ENCODE data around the gene MORN4.
"Not testable (repeated sequence)": the region's sequence is repeated elsewhere in the genome, so short reads cannot be mapped to it uniquely, and the experiment has no call there.

Gene MORN4

DNA sequence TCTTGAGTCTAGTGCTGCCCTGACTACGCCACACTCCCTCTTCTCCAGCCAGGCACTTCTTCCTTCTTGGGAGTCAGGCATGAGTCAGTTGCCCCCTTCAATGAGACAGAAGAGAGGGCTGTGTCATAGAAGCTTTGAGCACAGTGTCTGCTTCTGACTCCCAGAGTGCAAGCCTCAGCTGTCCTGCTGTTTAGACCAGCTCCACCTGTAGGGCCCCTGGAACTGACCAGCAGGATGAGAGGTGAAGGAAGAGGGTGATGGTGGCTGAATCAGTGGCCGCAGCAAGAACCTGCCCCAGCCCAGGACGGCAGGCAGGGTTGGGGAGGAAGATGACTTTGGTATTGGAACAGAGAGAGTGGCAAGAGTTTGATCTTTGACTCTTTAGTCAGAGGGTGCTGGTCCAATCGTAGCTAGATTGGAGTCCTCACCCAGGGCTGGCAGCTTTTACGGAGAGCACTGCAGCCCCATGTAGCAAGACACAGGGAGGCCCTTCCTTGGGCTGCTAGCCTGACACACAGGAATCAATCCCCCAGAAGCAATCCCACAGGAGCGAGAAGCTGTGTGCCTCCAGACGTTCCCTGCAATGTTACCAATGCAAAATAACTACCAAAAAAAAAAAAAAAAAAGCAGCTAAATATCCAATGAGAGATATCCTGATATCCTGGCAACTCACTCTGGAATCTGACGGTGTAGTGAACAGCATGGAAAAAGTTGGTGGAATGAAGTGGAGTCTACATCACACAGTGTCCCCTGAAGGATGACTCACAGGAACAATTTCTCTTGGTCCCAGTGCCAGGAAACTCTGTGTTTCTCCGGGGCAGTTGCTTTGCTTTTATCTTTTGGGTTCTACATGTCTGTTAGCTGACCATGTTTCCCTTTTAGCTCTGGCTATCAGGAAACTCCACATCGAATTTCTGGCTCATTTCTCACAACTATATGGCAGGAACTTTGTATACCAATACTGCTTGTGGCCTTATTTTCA, 36.9 kb downstream of the MORN4 start:
- DNase-seq: no peak

DNA sequence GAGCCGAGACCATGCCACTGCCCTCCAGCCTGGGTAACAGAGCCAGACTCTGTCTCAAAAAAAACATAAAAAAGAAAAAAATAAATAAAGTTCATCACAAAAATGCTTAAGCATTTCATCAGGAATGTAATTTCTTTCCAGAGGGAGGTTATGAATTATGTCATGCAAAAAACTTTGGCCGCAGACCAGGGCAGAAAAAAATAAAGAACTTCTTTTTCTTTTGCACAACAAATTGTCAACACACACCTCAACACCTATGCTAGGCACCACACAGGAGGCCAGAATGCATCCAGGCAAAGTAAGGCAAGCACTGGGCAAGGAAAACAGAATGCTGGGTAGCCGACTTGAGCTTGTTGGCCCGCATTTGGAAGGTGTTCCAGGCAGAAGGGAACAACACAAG, 39.9 kb downstream of the MORN4 start:
- DNase-seq: no peak

DNA sequence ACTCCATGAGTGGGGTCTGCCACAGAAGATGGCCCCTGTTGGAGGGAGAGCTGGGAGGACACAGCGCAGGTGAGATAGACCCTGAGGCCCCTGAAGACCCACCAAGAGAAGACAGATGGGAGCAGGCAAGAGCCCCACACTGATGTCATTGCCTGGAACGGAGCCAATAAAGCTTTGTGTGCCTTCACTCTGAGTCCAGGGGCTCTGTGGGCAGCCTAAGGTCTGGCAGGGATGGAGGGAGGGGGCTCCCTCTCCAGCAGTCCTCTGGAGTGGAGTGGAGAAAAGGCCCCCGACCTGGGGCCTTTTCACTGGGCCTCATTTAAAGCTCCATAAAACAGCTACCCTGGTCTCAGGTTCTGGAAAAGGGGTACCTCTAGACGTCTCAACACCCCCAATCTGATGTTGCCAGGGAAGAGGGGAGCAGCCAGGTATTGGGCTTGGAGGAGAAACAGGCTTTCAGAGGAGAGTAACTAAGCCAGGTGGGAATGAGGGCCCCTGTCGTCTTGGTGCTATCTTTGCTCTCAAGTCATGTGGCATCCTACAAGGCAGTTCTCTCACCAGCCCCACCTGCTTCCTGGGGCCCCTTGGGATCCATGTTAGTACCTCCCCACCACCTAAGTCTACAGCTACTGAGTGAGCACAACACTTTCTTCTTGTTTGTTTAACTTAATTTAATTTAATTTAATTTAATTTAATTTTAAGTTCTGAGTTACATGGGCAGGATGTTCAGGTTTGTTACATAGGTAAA, 42.4 kb downstream of the MORN4 start:
- no peak for DNase-seq

DNA sequence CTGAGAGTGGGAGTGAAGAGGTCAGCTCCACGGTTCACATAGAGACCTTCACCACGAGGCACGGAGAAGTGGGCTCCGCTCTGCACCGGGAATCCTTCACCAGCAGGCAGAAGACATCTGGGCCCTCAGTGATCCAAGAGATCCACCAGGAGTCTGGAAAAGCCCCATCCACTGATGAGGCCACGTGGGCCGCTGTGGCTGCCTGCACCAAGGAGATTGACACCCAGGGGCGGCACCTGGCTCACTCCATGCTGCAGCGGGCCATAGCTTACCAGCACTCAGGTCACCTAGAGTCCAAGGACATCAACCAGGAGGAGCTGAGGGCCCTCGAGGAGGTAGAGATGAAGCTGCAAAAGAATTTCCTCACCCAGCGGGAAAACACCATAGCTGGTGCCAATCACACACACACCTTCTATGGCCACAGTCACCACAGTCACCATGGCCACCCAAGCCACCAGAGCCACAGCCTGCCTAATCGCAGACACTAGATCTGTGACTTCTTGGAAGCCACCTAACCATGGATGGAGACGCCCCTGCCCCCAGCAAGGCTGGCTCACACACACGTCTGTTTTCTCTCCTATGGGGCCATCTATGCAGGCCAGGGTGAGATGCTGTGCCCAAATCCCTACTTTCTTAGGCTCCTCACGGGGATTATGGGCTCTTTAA, 43.1 kb downstream of the MORN4 start:
- DNase-seq: no peak

DNA sequence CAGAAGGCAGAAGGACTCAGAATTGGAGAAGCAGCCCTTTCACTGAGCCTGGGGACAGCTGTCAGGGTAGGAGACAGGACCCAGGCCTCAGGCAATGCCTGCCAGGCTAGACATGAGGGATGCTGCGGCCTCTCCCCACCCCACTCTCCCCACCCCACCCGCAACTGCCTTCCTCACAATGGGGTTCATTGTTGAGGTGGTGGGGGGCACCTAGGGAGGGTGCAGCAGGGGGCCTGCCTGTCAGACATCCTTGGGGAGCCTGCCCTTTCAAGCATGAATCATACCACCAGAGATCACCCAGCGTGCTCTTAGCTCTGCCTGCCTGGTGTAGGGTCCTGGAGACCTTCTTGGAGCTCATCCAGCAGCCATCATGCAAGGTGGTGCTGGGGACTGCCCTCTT, 43.8 kb downstream of the MORN4 start, which contains the start of gene C10orf62:
Gene C10orf62, plus strand, starts transcription at position 243 of the 400 bp plus-strand sequence. CDS start 177 bp downstream, outside the sequence.
- no peak for DNase-seq

DNA sequence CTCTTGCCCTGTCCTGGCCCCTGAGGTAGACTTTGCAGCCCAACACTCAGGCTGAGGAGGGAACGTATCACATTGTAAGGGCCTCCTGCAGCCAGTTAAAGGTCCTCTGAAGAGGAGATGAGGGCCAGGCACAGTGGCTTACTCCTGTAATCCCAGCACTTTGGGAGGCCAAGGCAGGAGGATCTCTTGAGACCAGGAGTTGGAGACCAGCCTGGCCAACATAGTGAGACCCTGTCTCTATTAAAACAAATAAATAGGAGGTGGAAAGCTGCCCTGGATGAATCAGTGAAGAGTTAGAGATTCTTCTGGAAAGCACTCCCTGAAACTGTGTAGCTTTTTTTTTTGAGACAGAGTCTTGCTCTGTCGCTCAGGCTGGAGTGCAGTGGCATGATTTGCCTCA, 46.1 kb downstream of the MORN4 start:
- DNase-seq: no peak

DNA sequence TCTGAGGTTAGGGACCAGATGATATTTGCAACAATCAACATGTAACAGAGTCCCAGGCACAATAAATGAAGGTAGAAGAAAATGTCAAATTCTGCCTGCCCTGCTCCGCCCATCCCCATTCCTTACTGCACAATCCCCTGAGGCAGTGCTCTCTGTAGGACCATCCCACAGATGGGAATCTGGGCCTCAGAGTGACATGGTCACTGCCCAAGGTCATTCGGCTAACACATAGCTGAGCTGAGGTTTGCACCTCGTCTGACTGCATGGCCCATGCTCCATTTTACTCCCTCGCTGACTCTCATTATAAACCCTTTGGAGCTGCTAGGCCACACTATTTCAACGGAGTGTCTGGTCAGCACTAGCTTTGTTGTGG, 47.9 kb downstream of the MORN4 start:
- no peak for DNase-seq

DNA sequence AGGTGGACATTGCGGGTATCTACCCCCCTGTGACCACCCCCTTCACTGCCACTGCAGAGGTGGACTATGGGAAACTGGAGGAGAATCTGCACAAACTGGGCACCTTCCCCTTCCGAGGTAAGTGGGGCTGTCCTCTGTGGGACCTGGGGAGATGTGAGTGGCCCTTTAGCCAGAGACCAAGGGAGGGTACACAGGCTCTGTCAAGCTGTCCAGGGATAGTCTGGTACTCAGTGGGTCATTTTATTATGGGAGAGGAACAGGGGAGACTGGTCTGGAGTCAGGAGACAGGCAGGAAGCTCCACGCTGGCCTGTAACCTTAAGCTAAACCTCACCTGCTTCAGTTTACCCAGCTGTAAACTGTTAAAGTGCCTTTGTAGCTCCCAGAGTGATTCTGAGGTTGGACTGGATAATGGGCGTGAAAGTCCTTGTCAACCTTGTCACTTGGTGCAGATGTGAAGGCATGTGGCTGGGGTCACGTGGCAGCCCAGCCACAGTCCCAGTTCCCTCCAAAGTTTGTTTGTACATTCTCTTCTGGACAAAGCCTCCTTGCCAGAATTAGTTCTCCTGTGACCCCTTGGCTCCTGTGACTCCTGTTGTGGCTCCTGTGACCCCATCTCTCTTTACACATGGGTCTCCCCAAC, 48.4 kb downstream of the MORN4 start:
- no peak for DNase-seq

DNA sequence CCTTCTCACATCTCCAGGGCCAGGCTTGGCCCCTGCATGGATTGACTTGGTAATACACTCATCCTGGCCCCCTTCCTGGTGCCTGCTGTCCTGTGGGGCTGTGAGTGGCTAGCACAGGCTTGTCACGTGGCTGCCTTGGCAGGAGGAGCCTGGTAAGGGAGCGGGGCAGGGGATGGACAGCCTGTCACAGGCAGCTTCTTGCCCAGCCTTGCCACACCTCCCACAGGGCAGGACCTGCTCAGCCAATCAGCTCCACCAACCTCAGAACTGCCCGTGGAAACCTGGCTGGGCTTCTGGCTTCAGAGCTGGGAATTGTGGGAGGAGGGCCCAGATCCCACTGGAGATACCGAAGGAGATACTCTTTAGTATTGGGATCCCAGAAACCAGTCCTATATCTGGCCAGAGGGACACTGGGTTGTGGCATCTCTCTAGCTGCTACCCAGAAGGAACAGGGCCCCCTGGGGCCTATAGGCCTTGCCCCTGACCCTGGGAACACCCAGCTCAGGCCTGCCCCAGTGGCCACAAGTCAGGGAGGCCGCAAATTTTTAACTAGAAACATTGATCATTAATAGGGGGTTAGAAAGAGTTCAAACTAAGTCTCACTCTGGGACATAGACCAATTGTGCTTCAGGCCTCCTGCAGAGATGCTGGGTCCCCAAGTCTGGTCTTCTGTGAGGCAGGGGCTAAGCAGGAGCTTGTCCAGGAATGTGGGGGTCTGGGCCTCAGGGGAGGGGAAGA, 49.1 kb downstream of the MORN4 start, which contains the start of gene HOGA1:
Gene HOGA1, plus strand, starts transcription at position 330 of the 738 bp plus-strand sequence. Its CDS starts 315 bp downstream, at position 645.
- DNase-seq: no peak

DNA sequence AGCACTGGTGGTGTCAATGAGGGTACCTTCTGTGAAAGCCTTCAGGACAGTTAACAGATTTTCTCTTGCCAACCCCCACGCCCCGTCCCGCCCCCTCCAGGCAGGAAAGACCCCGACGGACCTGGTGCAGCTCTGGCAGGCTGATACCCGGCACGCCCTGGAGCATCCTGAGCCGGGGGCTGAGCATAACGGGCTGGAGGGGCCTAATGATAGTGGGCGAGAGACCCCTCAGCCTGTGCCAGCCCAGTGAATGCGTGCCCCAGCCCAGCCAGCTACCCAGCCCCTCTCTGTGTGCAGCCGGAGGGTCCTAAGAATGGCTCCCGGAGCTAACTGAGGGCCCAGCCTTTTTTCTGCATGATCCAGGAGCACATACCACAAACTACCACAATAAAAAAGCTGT, 49.8 kb downstream of the MORN4 start:
- DNase-seq: no peak

DNA sequence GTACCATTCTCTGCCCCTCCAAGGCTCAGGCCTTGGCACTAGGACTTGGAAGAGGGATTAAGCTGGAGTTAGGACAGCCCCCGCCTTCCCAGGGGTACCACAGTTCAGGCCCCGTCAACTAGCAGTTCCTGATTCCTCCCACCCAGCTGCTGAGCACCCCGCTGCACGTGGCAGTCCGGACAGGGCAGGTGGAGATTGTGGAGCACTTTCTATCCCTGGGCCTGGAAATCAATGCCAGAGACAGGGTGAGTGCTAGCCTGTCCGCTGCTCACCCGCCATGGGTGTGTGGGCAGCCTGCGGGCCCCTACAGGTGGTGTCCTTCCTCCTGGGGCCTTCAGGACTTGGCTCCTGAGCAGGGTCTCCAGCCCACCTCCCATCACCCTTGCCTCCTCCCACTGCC, 51.1 kb downstream of the MORN4 start:
- no peak for DNase-seq

DNA sequence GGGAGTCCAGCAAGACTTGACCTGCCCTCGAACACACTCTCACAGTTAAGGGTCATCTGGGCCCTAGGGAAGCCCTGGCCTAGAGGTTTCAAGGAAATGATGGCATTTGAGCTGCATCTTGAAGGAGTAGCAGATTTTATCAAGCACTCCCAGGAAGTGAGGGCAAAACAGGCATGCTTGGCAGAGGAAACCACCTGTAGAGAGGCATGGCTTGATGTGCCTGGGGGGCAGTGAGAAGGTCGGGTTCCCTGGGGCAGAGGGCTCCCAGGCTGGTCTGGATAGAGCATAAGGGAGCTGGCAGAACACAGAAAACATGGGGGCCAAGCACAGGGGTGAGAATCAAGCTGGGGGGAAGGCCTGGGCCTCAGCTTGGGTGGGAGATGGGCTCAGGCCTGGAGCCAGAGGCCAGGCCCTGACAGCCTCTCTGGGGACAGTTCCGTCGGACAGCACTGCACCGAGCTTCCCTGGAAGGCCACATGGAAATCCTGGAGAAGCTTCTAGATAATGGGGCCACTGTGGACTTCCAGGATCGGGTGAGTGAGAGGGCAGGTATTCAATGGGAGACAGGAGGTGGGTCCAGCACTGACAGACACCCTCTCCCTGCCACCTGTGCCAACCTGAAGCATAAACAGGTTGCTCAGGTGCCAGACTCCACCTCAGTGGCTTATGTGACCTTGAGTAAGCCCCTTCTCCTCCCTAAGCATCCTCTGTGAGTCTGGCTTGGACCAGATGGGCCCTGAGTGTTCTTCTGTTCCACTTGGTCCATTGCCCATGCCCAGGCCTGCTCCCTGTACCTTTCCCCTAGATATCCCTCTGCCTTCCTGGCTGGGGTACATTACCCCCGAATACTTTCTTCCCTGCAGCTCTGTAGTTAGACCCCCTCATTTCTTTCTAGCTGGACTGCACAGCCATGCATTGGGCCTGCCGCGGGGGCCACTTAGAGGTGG, 52.6 kb downstream of the MORN4 start:
- no peak for DNase-seq

DNA sequence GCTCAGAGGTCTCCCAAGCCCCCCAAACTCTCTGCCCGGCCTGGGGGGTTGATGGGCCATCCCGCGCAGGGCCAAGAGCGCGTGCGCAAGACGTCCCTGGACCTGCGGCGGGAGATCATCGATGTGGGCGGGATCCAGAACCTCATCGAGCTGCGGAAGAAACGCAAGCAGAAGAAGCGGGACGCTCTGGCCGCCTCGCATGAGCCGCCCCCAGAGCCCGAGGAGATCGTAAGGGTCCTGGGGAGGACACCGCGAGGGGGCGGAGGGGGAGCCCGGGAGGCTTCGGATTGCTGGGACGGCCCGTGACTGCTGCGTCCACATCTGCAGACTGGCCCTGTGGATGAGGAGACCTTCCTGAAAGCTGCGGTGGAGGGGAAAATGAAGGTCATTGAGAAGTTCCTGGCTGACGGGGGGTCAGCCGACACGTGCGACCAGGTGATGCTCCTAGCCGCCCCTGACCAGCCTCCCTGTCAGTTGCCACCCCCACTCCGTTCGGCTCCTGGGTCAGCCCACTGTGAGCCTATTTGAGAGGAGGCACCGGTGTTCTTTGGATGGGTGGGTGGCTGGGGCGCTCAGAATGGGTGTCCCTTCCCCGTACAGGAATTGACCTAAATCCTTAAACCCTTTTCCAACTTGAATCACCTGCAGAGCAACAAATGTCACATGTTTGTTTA, 55.0 kb downstream of the MORN4 start:
- no peak for DNase-seq

DNA sequence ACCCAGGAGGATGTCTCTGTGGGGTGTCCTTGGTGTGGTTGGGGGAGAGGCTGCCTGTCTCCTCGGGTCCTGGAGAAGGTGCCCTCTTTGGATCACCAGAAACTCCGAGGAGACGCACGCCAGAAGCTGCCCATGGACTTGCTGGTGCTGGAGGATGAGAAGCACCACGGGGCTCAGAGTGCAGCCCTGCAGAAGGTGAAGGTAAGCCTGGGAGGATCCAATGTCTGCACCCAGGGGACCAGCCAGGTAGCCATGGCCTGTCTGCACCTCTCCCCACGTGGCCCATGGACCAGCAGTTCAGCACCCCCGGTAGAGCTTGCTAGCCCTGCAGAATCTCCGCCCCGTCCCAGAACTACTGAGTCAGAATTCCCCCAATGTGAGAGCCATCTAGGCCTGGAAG, 55.6 kb downstream of the MORN4 start:
- no peak for DNase-seq

DNA sequence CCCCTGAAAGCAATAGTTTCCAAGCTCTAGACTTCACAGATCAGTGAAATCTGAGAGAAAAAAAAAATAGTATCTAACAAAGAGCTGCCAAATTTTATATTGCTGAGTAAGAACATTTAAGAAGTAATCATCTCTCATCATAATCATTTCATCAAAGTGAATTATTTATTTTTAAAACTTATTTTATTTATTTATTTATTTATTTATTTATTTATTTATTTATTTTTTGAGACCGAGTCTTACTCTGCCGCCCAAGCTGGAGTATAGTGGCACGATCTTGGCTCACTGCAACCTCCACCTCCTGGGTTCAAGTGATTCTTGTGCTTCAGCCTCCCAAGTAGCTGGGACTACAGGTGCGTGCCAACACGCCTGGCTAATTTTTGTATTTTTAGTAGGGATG, 56.8 kb downstream of the MORN4 start:
- not testable (repeated sequence) for DNase-seq

DNA sequence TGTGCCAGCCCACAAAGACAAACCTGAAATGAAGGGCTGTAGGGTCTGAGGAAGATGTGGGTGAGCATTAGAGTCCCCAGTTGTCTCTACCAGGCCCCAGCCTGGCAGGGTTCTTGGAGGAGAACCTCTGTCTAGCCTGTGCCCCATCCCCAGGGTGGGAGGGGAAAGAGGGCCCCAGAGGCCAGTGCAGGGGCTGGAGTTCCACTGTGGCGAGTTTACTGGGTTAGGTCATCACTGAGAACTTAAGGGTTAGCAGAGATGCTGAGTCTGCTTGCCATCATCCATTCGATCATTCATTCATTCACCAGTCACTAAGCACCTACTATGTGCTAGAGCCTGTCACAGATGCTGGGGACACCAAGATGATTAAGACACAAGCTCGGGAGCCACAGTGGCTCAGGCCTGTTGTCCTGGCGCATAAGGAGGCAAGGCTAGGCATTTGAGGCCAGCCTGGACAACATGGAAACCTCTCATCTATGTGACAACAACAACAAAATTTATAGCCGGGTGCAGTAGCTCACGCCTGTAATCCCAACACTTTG, 58.1 kb downstream of the MORN4 start:
- no peak for DNase-seq

DNA sequence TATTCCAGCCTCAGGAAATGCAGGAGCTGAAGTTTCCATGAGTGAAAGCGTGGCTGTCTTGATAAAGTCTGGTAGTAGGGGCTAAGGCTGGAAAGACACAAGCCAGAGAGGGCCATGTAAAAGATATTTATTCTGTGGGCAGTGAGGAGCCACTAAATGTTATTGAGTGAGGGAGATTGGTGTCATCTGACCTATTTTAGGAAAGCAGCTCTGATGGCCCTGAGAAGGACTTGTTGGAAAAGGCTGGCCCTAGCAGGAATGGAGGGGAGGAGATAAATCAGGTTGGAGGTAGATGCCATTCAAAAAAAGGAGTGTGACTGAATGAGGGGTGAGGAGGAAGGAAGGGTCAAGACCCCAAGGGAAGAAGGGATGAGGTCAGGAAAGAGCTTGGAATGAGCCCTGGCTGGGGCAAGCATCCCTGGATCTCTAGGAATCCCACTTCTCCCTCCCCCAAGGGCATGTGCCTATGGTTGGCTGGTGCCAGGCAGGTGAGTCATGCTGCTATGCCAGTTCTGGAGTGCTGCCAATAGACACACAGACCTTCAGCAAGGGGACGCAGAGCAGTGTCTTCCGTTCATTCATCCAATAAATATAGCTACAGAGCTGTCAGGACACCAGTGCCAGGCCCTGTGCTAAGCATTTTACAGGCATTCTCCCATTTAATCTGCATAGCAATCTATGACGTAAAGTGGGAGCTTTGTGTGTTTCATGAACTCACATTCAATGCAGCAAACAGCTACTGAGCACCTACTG, 58.8 kb downstream of the MORN4 start:
- no peak for DNase-seq

DNA sequence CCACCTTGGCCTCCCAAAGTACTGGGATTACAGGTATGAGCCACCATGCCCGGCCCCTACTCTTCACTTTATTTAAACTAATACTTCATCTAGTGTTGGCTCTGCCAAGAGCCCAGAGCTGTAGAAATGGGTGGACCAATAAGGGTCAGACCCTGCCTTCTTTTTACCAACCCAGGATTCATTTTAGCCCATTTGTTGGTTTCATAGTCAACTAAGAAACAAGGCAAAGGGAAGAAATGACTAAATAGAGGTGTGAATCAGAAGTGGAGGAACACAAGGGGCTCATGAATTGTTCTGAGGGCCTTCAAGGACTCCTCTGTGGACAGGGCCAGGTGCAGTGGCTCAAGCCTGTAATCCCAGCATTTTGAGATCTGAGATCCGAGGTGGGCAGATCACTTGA, 59.6 kb downstream of the MORN4 start:
- no peak for DNase-seq

DNA sequence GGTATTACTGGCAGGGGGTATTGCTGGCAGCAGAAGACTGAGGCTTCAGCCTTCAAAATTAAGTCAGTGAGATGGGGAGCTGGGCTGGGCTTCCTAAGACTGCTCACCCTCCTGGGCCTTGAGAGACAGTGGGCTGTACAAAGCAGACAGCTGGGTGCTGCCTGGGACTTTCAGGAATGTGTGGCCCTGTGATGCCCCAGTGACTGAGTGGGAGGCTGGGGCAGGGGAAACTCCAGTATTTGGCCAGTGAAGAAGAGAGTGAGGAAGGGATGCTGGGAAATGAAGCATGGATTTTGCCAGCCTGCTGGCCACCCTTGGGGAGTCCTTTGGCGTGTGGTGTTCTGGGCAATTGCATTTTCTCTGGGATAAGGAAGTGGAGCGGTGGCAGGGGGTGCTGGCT, 60.3 kb downstream of the MORN4 start:
- DNase-seq: no peak
